HepG2 (cell line): ENCODE results near the gene ATP6V1F. TPM values are rescaled to one million over a fixed set of nuclear protein-coding genes. Genes with fewer than 3 reads are reported as not detected.
A peak's percentile ranks its signal among the peaks of the same experiment; 100 is the strongest.

Experiments
- ATAC-seq: fragments of 200-7000 bp; cut with Tn5 transposase; 3 replicates; pipeline ENCODE4 v1.9.1; 2020; ENCODE audit warnings: mild to moderate bottlenecking, moderate library complexity
- BruUV-seq: library from RNA; stranded (reverse); fragments of 400-500 nt; replicated peaks from 2 replicates; lab custom pipeline; 2021; lab: Mats Ljungman, UMichigan
- CTCF ChIA-PET: fragments of 300-600 bp; formaldehyde crosslinking; extraction: SDS; loops from one replicate; lab custom pipeline; 2021; ENCODE audit warnings: low total read pairs, inconsistent platforms, low intra/inter-chr PET ratio; lab: Yijun Ruan, JAX
- POLR2A ChIA-PET: fragments of 350-600 bp; sonication (Branson Sonifier 250); formaldehyde crosslinking; loops from one replicate; lab custom pipeline; 2020; ENCODE audit warnings: antibody characterized with exemption, inconsistent platforms; lab: Yijun Ruan, JAX
- DNase-seq: peaks from one replicate; pipeline ENCODE4 v3.0.0-alpha.2; 2015; ENCODE audit warnings: low spot score
- FAIRE-seq: peaks from 3 replicates; lab custom pipeline; 2011; peaks lifted over from hg19 to GRCh38; lab: Jason Lieb, UNC
- H2AFZ ChIP-seq: one replicate; pipeline ENCODE4 v1.6.1; 2011; ENCODE audit warnings: low read length, inconsistent platforms
- H3K27ac ChIP-seq: fragments of 300-600 bp; 3 replicates; pipeline ENCODE4 v1.8.0; 2011; ENCODE audit warnings: mixed run types, mild to moderate bottlenecking, mixed read lengths, low read length, inconsistent platforms; ENCODE audit not compliant: insufficient read depth; ENCODE audit errors: extremely low read length
- H3K27me3 ChIP-seq, 2 experiments: fragments of 200-600 bp in 1 of 2; 2 replicates in 1 of 2; 3 replicates in 1 of 2; pipeline versions ENCODE4 v1.6.0 to v1.8.0; 2011; ENCODE audit warnings: low read length in 2 of 2, mild to moderate bottlenecking in 2 of 2, moderate library complexity in 2 of 2, inconsistent platforms in 1 of 2; ENCODE audit not compliant: insufficient read depth in 2 of 2, control insufficient read depth in 1 of 2
- H3K36me3 ChIP-seq, 2 experiments: fragments of 200-600 bp in 1 of 2; replicated peaks in 1 of 2; 2 replicates in 1 of 2; 3 replicates in 1 of 2; pipeline versions ENCODE4 v1.5.1 to v1.8.0; 2011; ENCODE audit warnings: low read length in 2 of 2, inconsistent platforms in 1 of 2; ENCODE audit not compliant: insufficient read depth in 2 of 2, control insufficient read depth in 1 of 2
- H3K4me1 ChIP-seq: 2 replicates; pipeline ENCODE4 v1.5.1; 2012; ENCODE audit warnings: low read length, inconsistent platforms; ENCODE audit not compliant: insufficient read depth
- H3K4me2 ChIP-seq: 2 replicates; pipeline ENCODE4 v1.6.0; 2011; ENCODE audit warnings: low read depth, low read length, inconsistent platforms
- H3K4me3 ChIP-seq, 3 experiments: fragments of 200-600 bp in 1 of 3; sonication (generic), shearing (Covaris generic) in 1 of 3; replicated peaks in 1 of 3; 2 replicates each; pipeline ENCODE4 v1.5.1; 2011 to 2016; ENCODE audit warnings: low read length in 3 of 3, inconsistent platforms in 2 of 3, low read depth in 2 of 3, mild to moderate bottlenecking in 2 of 3, control low read depth in 1 of 3, mixed read lengths in 1 of 3; ENCODE audit not compliant: insufficient read depth in 1 of 3
- H3K79me2 ChIP-seq: one replicate; pipeline ENCODE4 v1.6.1; 2011; ENCODE audit warnings: low read length, inconsistent platforms; ENCODE audit not compliant: insufficient read depth
- H3K9ac ChIP-seq: 2 replicates; pipeline ENCODE4 v1.6.0; 2011; ENCODE audit warnings: mild to moderate bottlenecking, low read depth, low read length, inconsistent platforms; ENCODE audit not compliant: insufficient read depth
- H3K9me3 ChIP-seq: 2 replicates; pipeline ENCODE4 v1.5.1; 2012; ENCODE audit warnings: mild to moderate bottlenecking, low read length
- H4K20me1 ChIP-seq: 2 replicates; pipeline ENCODE4 v1.6.0; 2011; ENCODE audit warnings: inconsistent platforms, mild to moderate bottlenecking, low read length, moderate library complexity; ENCODE audit not compliant: insufficient read depth
- HMGXB4 ChIP-seq, 2 experiments: sonication (generic) in 1 of 2; formaldehyde crosslinking in 1 of 2; IDR thresholded peaks; 2 replicates each; pipeline versions ENCODE4 v1.4.0 to v1.6.1; 2018 to 2020; ENCODE audit warnings: missing genetic modification reagents in 2 of 2, borderline replicate concordance in 1 of 2, low read depth in 1 of 2, mild to moderate bottlenecking in 1 of 2, missing biosample characterization in 1 of 2
- U2AF2 ChIP-seq: fragments of 200-400 bp; formaldehyde crosslinking; IDR thresholded peaks from 2 replicates; pipeline ENCODE4 v1.6.1; 2017; ENCODE audit warnings: low read depth, mild to moderate bottlenecking, low read length
- WGBS: methylation state at CpG from one replicate; pipeline ENCODE4 v1.1.6; 2017; ENCODE audit warnings: low lambda C conversion rate; 5-methylcytosine and 5-hydroxymethylcytosine counted together
- in situ Hi-C: cut with HindIII; loops from 2 replicates; pipeline ENCODE4 v1.10.0; 2017; ENCODE audit warnings: low pct_unique_long_range_greater_than_20kb; ENCODE audit not compliant: extremely low pct_ligation_motif_present
- intact Hi-C: fragments of 100-400 bp; cut with micrococcal nuclease; formaldehyde crosslinking; loops from one replicate; pipeline ENCODE4 v1.10.0; 2022; ENCODE audit not compliant: unreplicated experiment
- polyA plus RNA-seq, 8 experiments: library from polyadenylated mRNA; depleted of rRNA in 3 of 8; stranded (reverse) in 7 of 8; unstranded in 1 of 8; fragments of >200 nt; fragmentation: Illumina TruSeq in 4 of 8; extraction: Trizol in 4 of 8; gene quantifications; 2 replicates each; pipeline versions ENCODE4 v1.2.1 to v1.2.3, GENCODE V29; 2011 to 2016; ENCODE audit warnings: low read depth in 4 of 8, missing spikeins in 1 of 8, mixed read lengths in 1 of 8; ENCODE audit not compliant: insufficient read depth in 1 of 8
- total RNA-seq, 5 experiments: library from RNA; depleted of rRNA; stranded (reverse); fragments of >200 nt; fragmentation: Illumina TruSeq; extraction: Trizol; gene quantifications; 2 replicates each; pipeline ENCODE4 v1.2.3, GENCODE V29; 2016; ENCODE audit warnings: low read depth in 1 of 5
- TF ChIP-seq, protein P1 (sequence below): sonication (generic); formaldehyde crosslinking; IDR thresholded peaks from 2 replicates; pipeline ENCODE4 v1.4.0; 2020; ENCODE audit warnings: missing genetic modification reagents
- TF ChIP-seq, protein P2 (sequence below): IDR thresholded peaks from 2 replicates; pipeline ENCODE4 v1.6.1; 2016; ENCODE audit warnings: missing compliant biosample characterization, missing genetic modification reagents, borderline replicate concordance
- TF ChIP-seq, protein P3 (sequence below): sonication (generic); formaldehyde crosslinking; IDR thresholded peaks from 2 replicates; pipeline ENCODE4 v1.4.0; 2020; ENCODE audit warnings: missing genetic modification reagents

ATP6V1F gene
- total and polyA plus RNA-seq, 2 of the 13 experiments (the other 11 are each of a cell fraction or from before 2014, with no cell fraction given): 87.2 to 132 TPM

DNA sequence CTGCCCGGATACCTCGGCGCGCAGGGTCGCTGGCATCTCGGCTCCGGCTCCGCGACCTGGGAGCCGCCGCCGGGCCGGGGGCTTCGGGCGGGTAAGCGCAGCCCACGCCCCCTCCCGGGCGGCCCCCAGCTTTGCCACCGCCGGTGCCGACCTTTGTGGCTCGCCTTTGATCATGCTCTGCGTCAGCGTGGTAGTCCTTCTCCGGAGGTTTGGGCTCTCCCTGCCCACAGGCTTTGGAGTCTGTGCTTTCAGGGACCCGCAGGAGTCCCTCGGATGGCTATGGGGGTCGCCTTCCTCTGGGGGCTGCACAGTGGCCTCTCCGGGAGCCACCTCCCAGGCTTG is 7.3 kb downstream of the ATP6V1F start:
- Histone ChIP-seq H4K20me1 (no peaks in the 10 kb centered on the region), H3K79me2 (no peaks in the 10 kb centered on the region), H3K9me3 (no peaks in the 10 kb centered on the region), H3K4me1 (peaks cover 43% of the 10 kb centered on the region), H3K27me3 (peaks cover 3 to 12% of the 10 kb centered on the region in 2 experiments; a peak in 4 of 5 replicates), H3K27ac (no peak overlapping the region), H3K9ac (peak overlapping the region; percentile 40), H2AFZ (no peak overlapping the region), H3K36me3 (peaks cover 0 to 4% of the 10 kb centered on the region in 2 experiments; a peak in 2 of 5 replicates), H3K4me2 (peak overlapping the region; percentile 83), H3K4me3 (peak overlapping the region; percentile 63 to 73 (median 68); a peak in 5 of 6 replicates)
- CTCF ChIA-PET: no interaction called here
- DNase-seq (no peak), FAIRE-seq (no peak), ATAC-seq (peak; percentile 52)
- TF ChIP-seq, protein P1, sequence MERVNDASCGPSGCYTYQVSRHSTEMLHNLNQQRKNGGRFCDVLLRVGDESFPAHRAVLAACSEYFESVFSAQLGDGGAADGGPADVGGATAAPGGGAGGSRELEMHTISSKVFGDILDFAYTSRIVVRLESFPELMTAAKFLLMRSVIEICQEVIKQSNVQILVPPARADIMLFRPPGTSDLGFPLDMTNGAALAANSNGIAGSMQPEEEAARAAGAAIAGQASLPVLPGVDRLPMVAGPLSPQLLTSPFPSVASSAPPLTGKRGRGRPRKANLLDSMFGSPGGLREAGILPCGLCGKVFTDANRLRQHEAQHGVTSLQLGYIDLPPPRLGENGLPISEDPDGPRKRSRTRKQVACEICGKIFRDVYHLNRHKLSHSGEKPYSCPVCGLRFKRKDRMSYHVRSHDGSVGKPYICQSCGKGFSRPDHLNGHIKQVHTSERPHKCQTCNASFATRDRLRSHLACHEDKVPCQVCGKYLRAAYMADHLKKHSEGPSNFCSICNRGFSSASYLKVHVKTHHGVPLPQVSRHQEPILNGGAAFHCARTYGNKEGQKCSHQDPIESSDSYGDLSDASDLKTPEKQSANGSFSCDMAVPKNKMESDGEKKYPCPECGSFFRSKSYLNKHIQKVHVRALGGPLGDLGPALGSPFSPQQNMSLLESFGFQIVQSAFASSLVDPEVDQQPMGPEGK: peak; percentile 50; the same call in 1 of the 2 replicates
- no peak for TF ChIP-seq HMGXB4 (CRISPR knock-in tag; IDR thresholded peaks at IDR 0.05; ENCODE audit: borderline replicate concordance in 1 of 2, low read depth in 1 of 2)
- TF ChIP-seq, protein P2, sequence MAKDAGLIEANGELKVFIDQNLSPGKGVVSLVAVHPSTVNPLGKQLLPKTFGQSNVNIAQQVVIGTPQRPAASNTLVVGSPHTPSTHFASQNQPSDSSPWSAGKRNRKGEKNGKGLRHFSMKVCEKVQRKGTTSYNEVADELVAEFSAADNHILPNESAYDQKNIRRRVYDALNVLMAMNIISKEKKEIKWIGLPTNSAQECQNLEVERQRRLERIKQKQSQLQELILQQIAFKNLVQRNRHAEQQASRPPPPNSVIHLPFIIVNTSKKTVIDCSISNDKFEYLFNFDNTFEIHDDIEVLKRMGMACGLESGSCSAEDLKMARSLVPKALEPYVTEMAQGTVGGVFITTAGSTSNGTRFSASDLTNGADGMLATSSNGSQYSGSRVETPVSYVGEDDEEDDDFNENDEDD (CRISPR knock-in tag): peak; percentile 3; the same call in 1 of the 2 replicates
- TF ChIP-seq, protein P3, sequence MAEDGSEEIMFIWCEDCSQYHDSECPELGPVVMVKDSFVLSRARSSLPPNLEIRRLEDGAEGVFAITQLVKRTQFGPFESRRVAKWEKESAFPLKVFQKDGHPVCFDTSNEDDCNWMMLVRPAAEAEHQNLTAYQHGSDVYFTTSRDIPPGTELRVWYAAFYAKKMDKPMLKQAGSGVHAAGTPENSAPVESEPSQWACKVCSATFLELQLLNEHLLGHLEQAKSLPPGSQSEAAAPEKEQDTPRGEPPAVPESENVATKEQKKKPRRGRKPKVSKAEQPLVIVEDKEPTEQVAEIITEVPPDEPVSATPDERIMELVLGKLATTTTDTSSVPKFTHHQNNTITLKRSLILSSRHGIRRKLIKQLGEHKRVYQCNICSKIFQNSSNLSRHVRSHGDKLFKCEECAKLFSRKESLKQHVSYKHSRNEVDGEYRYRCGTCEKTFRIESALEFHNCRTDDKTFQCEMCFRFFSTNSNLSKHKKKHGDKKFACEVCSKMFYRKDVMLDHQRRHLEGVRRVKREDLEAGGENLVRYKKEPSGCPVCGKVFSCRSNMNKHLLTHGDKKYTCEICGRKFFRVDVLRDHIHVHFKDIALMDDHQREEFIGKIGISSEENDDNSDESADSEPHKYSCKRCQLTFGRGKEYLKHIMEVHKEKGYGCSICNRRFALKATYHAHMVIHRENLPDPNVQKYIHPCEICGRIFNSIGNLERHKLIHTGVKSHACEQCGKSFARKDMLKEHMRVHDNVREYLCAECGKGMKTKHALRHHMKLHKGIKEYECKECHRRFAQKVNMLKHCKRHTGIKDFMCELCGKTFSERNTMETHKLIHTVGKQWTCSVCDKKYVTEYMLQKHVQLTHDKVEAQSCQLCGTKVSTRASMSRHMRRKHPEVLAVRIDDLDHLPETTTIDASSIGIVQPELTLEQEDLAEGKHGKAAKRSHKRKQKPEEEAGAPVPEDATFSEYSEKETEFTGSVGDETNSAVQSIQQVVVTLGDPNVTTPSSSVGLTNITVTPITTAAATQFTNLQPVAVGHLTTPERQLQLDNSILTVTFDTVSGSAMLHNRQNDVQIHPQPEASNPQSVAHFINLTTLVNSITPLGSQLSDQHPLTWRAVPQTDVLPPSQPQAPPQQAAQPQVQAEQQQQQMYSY: peak; percentile 46; the same call in 1 of the 2 replicates
- no peak for TF ChIP-seq U2AF2
- intact Hi-C loops: loop anchor here (5.0 to 10.0 kb wide), 2 partner anchors 33 to 85 kb away; no protein-coding TSS in a partner anchor
- WGBS: under 1% methylated on average over 18 of the region's 30 CpGs
- BruUV-seq: no TSS peak
- in situ Hi-C loops: no loop called here
- POLR2A ChIA-PET: no interaction called here
